ENCODE measurements around the gene RNASE2.
A peak's percentile ranks its signal among the peaks of the same experiment; 100 is the strongest.
"Not testable (repeated sequence)": the region's sequence is repeated elsewhere in the genome, so short reads cannot be mapped to it uniquely, and the experiment has no call there.

The RNASE2 gene

DNA sequence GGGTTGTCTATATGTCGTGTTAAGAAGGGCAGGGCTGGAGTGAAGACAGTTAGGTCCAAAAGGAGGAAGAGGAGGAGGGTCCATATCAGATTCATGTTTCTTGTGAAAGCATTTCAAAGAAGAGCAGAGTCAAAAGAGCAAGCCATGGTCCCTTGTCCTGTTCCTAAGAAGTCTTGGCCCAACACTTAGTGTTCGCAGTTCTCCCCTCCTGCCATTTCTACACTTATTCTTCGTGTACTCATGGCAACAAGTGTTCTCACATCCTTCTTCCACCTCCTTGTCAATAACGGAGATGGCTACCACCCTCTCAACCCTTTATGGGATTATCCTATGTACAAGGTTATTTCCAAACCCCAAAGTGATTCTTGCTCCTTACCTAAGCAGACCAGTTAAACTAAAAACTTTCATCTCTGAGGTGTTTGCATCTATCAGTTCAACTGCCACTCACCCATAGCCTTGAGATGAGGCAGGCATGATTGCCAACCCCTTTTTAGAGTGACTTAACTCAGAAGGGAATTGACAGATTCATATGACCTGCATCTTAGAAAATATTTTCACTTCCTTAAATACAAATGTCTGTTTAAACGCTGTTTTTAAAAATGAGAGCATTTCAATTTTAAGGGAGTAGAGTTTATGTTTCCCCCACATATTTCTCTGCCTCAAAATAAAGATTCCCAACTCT, 19.8 kb upstream of the RNASE2 start:
- no peak overlapping the region for H3K4me3 Mint-ChIP-seq
- TF ChIP-seq, protein P1, sequence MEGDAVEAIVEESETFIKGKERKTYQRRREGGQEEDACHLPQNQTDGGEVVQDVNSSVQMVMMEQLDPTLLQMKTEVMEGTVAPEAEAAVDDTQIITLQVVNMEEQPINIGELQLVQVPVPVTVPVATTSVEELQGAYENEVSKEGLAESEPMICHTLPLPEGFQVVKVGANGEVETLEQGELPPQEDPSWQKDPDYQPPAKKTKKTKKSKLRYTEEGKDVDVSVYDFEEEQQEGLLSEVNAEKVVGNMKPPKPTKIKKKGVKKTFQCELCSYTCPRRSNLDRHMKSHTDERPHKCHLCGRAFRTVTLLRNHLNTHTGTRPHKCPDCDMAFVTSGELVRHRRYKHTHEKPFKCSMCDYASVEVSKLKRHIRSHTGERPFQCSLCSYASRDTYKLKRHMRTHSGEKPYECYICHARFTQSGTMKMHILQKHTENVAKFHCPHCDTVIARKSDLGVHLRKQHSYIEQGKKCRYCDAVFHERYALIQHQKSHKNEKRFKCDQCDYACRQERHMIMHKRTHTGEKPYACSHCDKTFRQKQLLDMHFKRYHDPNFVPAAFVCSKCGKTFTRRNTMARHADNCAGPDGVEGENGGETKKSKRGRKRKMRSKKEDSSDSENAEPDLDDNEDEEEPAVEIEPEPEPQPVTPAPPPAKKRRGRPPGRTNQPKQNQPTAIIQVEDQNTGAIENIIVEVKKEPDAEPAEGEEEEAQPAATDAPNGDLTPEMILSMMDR (IDR thresholded peaks at IDR 0.05; ENCODE audit: unreplicated experiment in 3 of 3): no peak
- peaks cover 14% of the 10 kb centered on the region for H3K27me3 Mint-ChIP-seq (ENCODE audit: low read depth)
- no peaks in the 10 kb centered on the region for H3K4me1 Mint-ChIP-seq
- H3K9me3 Mint-ChIP-seq: no peaks in the 10 kb centered on the region
- H3K36me3 Mint-ChIP-seq (ENCODE audit: low read depth): no peaks in the 10 kb centered on the region
- H3K27ac Mint-ChIP-seq: no peak overlapping the region

GRCh38 chr14:20945146-20945545, 10.1 kb upstream of the RNASE2 start:
- not testable (repeated sequence) for H3K27ac Mint-ChIP-seq; H3K9me3 Mint-ChIP-seq; H3K27me3 Mint-ChIP-seq (ENCODE audit: low read depth); H3K4me3 Mint-ChIP-seq; H3K4me1 Mint-ChIP-seq; H3K36me3 Mint-ChIP-seq (ENCODE audit: low read depth)

- H3K4me1 Mint-ChIP-seq; H3K4me3 Mint-ChIP-seq; H3K27ac Mint-ChIP-seq; H3K27me3 Mint-ChIP-seq (ENCODE audit: low read depth); H3K9me3 Mint-ChIP-seq; H3K36me3 Mint-ChIP-seq (ENCODE audit: low read depth): not testable (repeated sequence)
These were observed 8.6 kb upstream of the RNASE2 start for GRCh38 chr14:20946707-20947106.

DNA sequence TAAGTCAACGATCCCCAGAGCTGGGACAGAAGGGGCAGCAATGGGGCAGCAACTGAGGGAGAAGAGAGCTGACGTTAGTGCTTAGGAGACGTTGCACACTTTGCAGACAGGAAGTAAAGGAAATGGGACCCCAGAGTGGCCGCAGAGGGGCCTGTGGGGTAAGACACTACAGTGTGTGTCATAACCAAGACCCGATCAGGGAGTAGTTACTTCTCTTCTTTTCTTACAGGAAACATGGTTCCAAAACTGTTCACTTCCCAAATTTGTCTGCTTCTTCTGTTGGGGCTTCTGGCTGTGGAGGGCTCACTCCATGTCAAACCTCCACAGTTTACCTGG, 219 bp downstream of the RNASE2 start:
- not testable (repeated sequence) for H3K27me3 Mint-ChIP-seq (ENCODE audit: low read depth); H3K36me3 Mint-ChIP-seq (ENCODE audit: low read depth); H3K4me1 Mint-ChIP-seq; H3K4me3 Mint-ChIP-seq; H3K9me3 Mint-ChIP-seq; H3K27ac Mint-ChIP-seq

- TF ChIP-seq, protein P1 (IDR thresholded peaks at IDR 0.05; ENCODE audit: unreplicated experiment in 3 of 3): no peak
- H3K4me3 Mint-ChIP-seq: no peak overlapping the region
- H3K27me3 Mint-ChIP-seq (ENCODE audit: low read depth): peaks cover 4% of the 10 kb centered on the region
- H3K9me3 Mint-ChIP-seq: no peaks in the 10 kb centered on the region
- no peaks in the 10 kb centered on the region for H3K4me1 Mint-ChIP-seq
- no peaks in the 10 kb centered on the region for H3K36me3 Mint-ChIP-seq (ENCODE audit: low read depth)
- no peak overlapping the region for H3K27ac Mint-ChIP-seq
These were observed 1.2 kb downstream of the RNASE2 start for GRCh38 chr14:20956376-20956976.

DNA sequence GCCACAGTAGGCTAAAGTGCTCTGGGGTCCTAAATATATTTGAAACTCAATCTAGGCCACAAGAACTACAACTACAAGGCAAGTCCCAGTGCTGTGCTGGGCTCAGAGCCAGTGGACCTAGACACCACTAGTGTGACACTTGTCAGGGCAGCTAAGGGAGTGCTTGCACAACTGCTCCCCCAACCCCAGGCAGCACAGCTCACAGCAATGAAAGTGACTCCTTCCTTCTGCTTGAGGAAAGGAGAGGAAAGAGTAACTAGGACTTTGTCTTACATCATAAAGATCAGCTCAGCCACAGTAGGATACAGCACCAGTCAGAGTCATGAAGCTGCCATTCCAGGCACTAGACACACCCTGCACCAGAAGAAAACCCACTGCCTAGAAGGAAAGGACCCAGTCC, 3.7 kb downstream of the RNASE2 start:
- not testable (repeated sequence) for H3K27ac Mint-ChIP-seq; H3K4me3 Mint-ChIP-seq; H3K9me3 Mint-ChIP-seq; H3K36me3 Mint-ChIP-seq (ENCODE audit: low read depth); H3K27me3 Mint-ChIP-seq (ENCODE audit: low read depth); H3K4me1 Mint-ChIP-seq

GRCh38 chr14:20969336-20969735, 14.0 kb downstream of the RNASE2 start:
- Mint-ChIP-seq H3K9me3 (no peaks in the 10 kb centered on the region), H3K27ac (no peak overlapping the region), H3K36me3 (ENCODE audit: low read depth) (no peaks in the 10 kb centered on the region), H3K4me3 (no peak overlapping the region), H3K27me3 (ENCODE audit: low read depth) (peaks cover 35% of the 10 kb centered on the region), H3K4me1 (peaks cover 17% of the 10 kb centered on the region)
- TF ChIP-seq, protein P1 (IDR thresholded peaks at IDR 0.05; ENCODE audit: unreplicated experiment in 3 of 3): no peak

DNA sequence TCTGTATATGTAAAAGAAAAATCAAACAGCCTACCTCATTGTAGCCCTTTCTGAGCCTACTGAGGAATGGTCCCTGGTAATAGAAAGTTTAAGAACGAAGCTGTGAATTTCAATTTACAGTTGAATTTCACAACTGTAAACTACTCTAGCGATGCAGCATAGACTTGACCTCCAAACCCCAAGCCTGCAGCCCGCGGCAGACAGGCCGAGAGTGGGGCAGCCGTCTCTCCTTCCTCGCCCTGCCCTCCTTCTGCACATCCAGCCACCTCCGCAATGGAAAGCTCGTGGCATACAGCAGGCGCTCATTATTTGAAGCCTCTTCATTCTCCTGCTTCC, 15.3 kb downstream of the RNASE2 start:
- Mint-ChIP-seq H3K27me3 (ENCODE audit: low read depth) (peaks cover 35% of the 10 kb centered on the region), H3K4me1 (peaks cover 17% of the 10 kb centered on the region), H3K27ac (peak overlapping the region; percentile 83 to 93 (median 92)), H3K4me3 (peak overlapping the region; percentile 95 to 98 (median 95)), H3K9me3 (no peaks in the 10 kb centered on the region), H3K36me3 (ENCODE audit: low read depth) (no peaks in the 10 kb centered on the region)
- TF ChIP-seq, protein P1 (IDR thresholded peaks at IDR 0.05; ENCODE audit: unreplicated experiment in 3 of 3): no peak
